HG03521 (cell line): ENCODE results near the gene CHAT.

Experiments used
- ATAC-seq: cut with Tn5 transposase; IDR thresholded peaks from one replicate; pipeline ENCODE4 v1.9.1; 2021; ENCODE audit warnings: mild to moderate bottlenecking, moderate library complexity; ENCODE audit not compliant: unreplicated experiment

The CHAT gene

DNA sequence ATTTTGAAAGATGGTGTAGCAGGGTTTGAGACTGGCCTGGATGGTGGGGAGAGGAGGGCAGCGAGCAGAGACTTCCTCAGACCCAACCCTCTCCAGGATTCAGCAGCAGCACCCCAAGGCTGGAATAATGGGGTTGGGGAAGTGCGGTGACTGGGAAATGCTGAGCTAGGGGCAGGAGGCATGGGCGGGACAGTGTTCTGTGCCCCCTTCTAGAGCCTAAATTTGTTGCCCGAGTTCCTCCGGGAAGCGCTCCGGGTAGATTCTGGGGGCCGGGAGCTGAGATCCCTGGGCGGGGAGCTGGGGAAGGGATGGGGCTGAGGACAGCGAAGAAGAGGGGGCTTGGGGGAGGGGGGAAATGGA lies at the start of gene CHAT:
Gene CHAT, plus strand, starts transcription at position 156 of the 360 bp plus-strand sequence. Its CDS starts 153 bp downstream, at position 309.
- no peak for ATAC-seq

DNA sequence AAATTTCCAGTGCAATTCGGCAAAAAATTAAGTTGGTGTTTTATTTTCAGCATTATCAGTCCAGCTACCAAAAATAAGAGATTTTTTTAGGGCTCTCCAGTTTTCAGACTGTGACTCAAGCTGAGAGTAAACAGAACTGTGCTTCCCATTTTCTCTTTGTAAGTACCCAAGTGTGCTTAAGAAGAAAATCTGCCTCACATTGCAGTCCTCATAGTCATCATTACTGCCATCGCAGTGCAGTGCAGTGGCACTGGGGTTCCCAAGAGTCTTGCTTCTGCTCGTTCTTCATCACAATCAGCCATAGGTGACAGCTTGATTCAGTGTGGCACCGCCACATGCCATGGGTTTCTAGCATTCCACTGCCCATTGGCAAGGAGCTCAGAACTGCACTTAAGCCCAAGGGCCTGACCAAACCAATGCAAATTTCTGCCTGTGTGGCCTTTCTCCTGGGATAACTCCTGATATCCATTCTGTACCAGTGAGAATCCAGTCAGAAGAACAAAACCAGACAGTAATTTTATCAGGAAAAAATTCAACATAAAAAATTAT lies 49.3 kb upstream of the CHAT start:
- ATAC-seq = no peak

DNA sequence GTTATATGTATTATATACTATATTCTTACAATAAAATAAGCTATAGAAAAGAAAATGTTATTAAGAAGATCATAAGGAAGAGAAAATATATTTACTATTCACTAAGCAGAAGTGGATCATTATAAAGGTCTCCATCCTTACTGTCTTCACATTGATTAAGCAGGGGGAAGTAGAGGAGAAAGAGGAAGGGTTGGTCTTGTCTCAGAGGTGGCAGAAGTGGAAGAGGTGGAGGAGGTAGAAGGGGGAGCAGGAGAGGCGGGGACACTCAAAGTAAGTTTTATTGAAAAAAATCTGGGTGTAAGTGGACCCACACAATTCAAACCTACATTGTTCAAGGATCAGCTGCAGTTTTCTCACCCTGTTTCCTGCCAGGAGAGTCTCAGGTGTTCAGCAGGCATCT lies 46.0 kb upstream of the CHAT start:
- no peak for ATAC-seq

DNA sequence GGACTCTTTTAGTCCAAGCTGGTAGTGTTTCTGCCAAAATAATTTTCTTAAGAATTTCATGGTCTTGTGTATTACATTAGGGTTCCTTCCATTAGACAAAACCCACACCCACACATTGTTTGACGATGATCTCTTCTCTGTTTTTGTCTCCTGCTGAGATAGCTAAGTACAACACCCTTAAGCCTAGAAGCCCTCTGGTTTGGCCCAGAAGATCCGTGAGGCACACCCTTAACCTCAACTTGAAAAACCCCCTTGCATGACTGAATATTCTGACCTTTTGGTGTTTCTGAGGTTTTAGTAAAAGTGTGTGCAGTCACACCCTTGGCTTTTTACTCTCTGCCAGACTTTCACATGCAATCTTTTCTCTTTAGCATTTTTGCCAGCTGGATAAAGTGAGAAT lies 45.6 kb upstream of the CHAT start:
- ATAC-seq = no peak

DNA sequence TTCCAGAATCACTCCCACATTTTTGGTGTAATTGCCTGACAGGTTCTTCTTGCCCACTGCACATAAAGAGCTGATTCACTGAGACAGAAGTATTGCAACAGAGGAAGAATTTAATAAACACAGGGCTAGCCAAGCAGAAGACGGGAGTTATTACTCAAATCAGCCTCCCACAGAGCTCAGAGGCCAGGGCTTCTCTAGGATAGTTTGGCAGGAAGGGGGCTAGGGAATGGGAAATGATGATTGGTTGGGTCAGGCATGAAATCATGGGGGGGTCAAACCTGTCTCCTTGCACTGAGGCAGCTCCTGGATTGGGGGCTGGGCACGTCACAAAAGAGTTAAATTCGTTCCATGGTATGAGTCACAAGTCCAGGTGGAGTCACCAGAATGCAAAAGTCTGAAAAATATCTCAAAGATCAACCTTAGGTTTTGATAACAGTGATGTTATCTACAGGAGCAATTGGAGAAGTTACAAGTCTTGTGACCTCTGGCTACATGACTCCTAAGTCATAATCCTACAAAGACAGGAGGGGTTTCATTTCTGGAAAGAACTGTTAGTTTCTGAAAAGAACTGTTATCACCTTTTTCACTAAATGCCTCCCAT lies 44.7 kb upstream of the CHAT start:
- ATAC-seq = no peak

DNA sequence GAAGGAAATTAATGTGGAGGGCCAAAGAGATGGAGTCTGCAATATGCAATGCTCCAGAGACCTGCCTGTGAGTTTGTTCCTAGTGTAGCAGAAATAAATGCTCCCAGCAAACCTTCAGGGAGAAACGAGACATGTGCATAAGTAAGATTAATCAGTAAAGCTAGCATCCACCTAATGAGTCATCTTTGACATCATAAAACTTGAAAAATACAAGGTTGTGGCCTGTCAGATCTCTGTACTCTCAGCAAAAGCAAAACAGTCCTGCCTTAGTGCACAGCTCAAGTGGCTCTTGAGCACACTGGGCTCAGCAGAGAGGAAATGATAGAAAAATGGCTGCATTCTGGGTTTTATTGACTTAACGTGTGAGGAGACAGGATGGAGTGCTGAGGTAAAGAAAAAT lies 42.4 kb upstream of the CHAT start:
- no peak for ATAC-seq

DNA sequence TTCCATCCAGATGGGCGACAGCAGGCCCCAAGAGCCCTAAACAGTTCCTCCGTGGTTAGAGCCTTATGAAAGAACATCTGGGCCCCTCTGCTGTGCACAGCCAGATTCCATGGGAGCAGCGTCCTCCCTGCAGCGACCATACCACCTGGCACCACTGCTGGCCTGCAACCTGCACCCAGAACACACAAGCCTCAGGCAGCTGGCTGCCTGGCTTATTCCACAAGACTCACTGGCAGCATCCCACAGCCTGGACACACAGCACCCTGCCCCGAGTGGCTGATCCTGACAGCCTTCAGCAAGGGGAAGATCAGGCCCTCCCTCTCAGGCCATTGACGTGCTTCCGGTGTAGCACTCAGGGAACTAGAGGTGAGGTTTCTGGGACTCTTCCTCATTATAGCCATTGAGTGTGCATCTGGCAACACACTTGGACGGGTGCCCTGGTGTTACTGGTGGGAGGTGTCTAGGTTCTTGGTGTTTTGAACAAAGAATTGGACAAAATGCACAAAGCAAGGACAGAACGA lies 41.2 kb upstream of the CHAT start:
- ATAC-seq = no peak

DNA sequence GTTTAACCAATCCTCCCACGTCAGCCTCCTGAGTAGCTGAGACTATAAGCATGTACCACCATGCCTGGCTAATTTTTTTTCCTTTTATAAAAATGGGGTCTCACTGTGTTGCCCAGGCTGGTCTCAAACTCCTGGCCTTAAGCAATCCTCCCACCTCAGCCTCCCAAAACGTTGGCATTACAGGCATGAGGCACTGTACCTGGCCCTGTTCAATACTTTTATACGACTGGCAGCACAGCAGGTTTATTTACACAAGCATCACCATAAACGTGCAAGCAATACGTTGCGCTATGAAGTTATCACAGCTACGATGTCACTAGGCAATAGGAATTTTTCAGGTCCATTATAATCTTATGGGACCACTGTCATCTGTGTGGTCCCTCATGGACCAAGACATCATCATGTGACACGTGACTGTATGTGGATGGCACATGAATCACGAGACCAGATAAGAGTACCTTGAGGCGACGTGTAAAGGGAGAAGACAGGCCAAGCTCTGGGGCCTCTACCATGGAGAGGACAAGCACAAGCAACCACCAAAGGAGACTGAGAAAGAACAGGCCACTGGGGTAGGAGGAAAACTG lies 38.3 kb upstream of the CHAT start:
- ATAC-seq = no peak

DNA sequence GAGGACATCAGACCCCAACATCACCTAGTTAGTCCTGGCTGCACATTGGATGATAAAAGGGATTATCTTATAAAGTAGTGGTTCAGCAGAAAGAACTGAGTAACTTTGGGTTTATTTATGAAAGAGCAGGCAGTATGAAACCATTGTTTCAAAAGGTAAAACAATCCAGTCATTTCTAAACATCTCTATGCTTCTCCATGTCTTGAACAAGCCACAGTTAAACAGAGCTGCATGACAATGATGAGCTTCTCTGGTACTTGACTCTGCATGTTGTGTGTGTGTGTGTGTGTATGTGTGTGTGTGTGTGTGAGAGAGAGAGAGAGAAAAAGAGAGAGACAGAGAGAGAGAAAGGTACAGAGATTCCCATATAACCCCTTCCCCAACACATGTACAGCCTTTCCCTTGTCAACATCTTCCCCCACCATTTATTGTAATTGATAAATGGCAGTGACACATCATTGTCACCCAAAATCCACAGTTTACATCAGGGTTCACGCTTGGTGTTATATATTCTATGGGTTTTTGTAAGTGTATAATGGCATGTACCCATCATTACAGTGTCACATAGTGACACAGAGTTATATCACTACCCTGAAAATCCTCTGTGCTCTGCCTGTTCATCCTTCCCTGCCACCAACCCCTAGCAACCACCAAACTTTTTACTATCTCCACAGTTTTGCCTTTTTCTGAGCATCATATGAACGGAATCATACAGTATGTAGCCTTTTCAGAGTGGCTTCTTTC lies 36.5 kb upstream of the CHAT start:
- no peak for ATAC-seq

DNA sequence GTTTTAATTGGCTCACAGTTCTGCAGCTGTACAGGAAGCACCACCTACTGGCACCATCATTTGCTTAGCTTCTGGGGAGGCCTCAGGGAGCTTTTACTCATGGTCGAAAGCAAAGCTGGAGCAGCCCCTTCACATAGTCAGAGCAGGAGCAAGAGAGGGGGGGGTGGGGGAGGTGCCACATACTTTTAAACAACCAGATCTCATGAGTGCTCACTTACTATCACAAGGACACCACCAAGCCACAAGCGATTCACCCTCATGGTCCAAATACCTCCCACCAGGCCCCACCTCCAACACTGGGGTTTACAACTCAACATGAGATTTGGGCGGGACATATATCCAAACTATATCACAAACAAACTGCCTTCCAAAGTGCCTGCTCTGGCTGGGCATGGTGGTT lies 35.4 kb upstream of the CHAT start:
- no peak for ATAC-seq

DNA sequence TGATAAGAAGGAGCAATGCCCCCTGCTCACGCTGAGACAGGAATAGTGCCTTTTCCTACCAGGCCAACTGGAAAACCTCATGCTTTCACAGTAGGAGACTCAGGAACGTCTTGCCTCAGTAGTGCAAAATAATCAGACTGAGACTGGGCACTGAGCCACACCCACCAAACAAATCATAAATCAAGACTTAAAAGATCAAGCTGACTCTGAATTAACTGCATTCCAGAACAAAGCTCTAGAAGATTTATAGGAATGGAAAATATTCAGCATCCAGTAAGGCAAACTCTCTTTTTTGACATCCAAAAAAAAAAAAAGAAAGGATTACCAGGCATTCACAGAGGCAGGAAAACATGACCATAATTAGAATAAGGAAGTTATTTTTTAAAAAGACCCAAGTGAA lies 34.2 kb upstream of the CHAT start:
- ATAC-seq = no peak

DNA sequence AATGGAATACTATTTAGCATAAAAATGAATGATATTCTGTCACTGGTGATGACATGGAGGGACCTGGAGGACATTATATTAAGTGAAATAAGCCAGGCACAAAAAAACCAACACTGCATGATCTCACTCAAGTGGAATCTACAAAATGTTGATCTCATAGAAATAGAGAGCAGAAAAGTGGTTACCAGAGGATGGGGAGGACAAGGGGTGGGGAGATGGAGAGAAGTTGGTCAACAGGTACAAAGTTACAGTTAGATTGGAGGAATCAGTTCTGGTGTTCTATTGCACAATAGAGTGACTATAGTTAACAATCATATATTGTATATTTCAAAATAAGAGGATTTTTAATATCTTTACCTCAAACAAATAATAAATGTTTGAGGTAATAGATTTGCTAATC lies 28.4 kb upstream of the CHAT start:
- ATAC-seq = no peak

DNA sequence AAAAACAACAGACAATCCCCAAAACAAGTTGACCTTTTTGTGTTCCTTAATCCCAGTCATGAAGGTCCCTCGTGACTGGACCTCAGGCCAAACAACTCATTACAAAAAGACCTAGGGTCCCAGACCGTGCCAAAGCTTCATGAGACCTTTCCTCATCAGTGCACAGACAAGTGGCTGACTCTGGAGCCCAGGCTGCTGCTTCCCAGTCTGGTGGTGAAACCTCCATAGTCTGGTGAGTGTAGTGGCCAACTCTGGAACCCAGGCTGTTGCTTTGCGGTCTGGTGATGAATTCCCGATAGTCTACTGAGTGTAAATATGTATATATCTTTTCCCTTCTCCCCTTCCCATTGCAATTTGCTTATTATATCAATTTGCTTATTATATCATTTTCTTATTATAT lies 25.9 kb upstream of the CHAT start:
- no peak for ATAC-seq

DNA sequence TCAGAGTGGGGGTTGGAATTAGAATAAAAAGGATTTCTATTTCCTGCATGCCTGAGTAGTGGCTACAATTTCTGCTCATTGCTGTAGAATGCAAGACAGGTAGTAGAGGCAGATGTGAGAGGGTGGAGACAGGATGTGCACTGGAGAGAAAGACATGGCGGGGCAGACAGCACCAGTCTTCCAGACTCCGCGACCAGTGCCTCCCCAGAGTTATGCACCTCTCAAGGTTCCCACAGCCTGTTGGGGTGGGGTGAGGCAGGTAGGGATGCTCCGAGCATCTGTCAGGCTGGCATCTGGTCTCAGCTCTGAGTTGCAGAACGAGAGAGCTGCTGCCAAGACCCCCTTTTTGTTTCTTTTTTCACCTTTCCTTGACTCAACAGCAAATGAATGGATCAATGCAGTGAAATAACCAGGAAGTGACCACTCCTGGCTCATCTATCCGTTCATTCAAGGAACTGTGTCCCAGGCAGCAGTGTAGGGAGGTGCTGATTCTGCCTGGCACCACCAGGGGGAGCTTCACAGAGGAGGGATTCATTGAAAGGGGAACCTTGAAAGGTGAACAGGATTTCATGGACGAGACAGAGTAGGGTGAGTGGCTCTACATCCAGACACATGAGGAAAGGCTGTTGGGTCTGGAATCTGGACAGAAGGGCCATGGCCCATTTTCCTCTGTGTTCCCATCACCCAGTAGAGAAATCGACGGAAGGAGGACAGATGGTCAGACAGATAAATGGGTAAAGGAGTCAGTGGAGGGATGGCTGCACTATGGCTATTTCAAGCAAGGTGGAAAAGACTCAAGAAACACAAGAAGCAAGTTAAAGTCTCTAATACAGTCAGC lies 20.9 kb upstream of the CHAT start:
- ATAC-seq = no peak

DNA sequence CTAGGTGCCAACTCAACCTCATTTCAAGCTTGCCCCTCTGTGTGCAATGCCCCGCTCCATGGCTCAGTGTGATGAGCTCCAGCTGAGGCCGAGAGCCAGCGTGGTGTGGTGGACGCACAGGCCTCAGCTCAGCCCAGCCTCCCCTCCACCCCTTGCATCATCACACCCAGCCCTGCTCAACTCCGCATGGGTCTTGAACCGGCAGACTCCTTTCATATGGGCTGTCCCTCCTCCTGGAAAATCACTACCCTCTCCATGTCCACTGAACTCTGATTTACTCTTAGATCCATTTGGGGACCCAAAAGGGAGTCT lies 20.3 kb upstream of the CHAT start:
- no peak for ATAC-seq

DNA sequence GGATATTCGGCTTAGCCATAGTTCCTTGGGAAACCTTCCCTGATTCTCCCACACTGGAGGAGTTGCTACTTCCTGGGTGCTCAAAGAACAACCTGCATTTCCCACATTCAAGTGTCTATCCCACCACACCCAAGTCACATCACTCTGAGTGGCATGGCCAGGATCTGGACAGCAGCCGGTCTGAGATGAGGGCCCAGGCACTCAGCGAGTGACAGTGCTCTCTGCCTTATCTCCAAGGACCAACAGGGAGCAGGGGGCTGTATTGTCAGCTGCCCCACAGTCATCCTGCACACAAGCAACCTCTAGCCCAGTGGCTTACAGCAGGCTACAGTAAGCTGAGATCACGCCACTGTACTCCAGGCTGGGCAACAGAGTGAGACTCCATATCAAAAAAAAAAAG lies 19.8 kb upstream of the CHAT start:
- ATAC-seq = no peak

DNA sequence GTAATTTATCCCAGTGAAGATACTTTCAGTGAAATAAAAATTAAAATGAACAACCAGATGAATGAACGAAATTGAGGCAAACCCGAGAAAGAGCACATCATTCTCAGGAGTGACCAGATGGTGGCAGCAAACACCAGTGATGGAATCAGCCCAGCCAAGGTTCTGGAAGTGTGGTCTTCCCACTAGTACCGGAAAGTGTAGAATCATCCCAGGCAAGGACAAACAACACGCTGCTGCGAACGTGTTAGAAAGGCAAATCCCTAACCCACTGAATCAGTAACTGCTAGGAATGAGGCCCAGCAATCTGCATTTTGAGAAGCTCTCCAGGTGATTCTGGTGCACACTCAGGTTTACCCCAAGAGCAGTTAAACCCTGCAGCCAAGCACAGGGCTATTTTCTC lies 19.2 kb upstream of the CHAT start:
- ATAC-seq = no peak

DNA sequence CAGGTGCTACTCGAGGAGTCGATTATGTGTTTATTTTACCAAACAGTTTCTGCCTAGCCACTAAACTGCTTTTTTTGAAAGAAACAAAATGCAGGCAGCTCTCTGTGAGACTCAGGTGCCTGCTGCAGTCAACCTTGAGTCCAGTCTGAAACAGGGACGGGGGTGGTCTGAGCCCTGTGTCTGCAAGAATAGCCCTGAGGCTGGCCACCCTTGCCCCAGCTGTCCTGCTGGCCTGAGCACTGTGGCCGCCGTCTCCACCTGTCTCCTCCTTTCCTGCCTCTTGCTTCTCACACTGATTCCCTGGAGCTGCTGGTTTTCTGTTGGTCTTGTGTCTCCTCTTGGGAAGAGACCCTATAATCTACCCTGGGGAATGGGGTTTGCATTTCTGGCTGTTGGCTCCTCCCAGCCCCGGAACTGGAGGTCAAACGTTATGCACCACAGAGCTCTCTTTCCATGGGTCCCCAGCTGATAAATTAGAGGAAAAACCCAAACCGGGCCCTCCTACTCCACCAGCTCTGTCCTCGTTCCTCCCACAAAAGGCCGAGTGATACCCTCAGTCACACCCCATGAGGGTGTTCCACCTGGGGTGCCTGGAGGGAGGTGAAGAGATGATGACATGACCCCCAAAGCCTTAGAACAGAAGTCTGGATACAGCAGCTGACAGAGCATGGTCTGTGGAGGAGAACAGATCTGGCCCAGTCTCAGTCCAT lies 18.7 kb upstream of the CHAT start:
- no peak for ATAC-seq

DNA sequence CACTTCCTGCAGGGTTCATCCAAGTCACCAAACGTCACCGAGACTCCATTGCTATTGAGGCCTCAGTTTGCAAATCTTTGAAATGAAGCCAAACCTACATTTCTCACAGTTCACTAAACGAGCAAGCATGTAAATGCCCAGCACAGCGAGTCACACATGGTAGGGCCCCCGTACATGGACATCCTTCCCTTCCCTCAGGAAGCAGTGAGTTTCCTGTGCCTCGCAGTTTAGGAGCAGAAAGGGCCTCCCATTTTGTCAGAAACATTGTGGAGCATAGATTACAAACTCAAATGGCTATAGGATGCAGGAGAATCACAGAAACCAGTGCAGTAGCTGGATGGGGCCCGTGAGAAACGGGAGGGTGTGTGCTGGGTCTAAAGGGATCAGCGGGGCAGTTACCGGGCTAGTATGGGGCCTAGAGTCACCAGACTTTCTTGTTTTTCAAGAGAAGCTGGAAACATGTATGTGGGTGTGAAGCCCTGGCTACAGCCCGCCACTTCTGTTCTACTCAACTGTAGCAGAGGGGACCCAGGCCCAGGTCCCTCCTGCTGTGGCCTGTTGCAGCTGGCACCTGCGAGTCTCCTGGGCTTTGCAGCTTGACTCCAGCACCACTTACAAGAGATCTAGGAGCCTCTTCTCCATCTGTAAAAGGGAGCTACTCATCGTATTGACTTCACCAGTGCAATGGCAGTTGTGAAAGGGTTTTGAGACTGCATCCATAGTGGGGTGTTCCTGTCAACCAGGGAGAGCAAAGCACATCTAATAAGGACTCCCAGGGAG lies 17.9 kb upstream of the CHAT start:
- ATAC-seq = no peak

DNA sequence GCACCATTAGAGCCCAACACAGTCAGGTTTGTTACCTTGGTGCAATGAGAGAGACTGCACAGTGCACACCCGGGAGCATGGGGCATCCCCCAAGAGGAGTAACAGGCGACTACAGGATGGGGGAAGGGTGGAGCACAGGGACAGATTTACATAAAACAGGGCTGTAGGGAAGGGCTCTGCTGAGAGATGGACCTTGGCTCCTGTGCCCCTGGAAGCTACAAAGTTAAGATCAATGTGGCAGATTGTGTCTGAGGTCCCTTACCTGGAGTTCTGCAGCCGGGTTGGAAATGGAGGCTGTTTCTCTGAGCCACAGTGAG lies 17.4 kb upstream of the CHAT start:
- no peak for ATAC-seq
